NCI-H2107 treated with DMSO at 0.1 percent for 48 hours (cell line): ENCODE measurements around the gene NNT.
"Not testable (repeated sequence)": the region's sequence is repeated elsewhere in the genome, so short reads cannot be mapped to it uniquely, and the experiment has no call there.

Experiments used
- DNase-seq: peaks from one replicate; lab custom pipeline; 2025; ENCODE audit not compliant: unreplicated experiment; lab: John Stamatoyannopoulos, UW

The NNT gene

DNA sequence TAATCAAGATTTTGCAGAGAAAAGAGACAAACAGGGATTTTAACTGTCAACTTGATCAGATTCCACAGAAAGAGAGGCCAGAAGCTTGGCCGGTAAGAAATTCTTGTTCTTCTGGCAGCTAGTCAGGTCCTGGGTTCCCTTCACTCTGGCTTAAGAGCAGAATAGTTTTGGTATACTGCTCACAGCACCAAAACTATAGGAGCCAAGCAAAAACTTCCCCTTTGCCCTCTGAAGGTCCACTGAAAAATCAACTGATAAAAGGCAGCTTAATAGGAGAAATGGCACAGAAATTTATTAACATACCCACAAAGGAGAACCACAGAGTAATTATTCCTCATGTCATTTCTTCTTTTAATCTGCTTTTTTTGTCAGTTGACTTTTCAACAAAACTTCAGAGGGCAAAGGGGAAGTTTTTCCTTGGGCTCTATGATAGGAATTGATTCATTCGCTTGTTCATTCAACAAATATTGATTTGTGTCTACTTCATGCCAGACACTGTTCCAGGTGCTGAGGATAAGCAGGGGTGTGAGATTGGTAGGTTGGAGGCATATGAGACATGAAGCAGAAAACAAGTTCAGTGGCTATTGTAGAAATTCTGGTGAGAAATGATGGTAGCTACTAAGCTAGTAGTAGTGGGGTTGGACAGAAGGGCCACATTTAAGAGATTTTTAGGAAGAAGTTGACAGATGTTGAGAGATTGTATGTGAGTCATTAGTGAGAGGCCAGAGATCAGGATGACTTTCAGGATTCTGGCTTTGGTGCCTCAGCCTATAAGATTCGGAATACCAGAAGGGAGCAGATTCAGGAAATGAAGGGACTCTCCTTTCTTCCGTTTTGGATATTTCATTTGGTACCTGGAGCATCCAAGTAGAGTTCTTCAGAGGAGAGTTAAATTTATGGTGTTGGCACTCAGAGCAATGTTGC, 20.6 kb upstream of the NNT start:
- no peak for DNase-seq

DNA sequence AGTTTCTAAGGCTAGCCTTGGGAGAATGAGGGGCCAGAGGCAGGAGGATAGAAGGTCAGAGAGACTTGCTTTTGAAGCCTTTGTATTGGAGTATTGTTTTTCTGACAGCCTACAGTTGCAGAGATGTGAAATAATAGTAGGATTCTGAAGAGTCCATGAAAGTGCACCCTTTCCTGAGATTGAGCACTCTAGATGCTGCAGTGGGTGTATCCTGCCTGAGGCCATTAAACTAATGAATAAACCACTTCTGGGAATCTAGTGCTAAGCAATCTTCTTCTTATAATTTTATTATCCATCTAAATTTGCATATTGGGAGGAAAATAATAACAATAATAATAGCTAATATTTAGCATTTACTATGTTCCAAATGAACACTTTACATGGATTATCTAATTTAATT, 19.3 kb upstream of the NNT start:
- DNase-seq: no peak

DNA sequence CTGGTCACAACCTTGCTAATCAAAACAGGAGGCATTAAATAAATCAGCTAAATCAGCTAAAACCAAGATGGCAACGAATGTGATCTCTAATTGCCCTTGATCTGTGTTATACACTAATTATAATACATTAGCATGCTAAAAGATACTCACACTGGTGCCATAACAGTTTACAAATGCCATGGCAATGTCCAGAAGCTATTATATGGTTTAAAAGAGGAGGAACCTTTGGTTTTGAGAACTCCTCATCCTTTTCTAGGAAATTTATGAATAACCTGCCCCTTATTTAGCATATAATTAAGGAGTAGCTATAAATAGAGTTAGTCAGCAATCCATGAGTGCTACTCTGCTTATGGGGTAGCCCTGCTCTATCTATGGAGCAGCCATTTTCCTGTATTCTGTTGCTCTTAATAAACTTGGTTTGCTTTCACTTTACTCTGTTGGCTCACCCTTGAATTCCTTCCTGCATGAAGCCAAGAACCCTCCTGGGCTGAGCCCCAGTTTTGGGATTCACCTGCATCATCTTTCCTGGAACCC, 18.7 kb upstream of the NNT start:
- no peak for DNase-seq

DNA sequence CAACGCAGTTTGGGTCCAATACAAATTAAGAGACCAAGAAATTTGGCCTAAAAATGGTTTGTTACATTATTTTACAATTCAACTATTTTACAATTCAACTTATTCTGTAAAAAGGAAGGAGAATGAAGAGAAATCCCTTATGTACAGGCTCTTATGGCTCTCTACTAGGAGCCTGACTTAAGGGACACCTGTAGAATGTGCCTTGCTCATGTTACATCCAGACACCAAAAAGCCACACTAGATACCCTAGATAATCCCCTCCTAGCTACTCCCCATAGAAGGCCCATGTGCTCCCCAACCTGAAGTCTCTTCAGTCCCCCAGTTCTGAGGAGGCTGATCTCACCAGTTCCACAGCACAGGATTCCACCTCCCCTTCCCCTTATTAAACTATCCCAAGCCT, 14.1 kb upstream of the NNT start:
- DNase-seq: no peak

DNA sequence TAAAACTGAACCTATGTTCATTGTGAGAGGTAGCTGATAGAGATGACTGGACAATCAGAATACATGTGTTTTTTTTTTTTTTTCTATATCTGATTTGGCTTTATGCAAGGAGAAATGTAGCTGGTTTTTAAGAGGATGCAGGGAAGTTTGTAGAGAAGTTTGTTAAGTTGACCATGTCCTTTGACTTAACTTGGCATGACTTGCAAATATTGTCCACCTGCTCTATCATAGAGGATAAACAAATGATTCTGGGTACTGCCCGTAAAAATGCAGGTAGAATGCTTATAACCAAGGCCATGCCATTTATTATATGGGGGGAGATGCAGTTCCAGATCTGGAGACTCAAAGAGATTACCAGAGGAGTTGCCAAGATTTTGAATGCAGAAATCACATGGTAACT, 13.7 kb upstream of the NNT start:
- DNase-seq: no peak

DNA sequence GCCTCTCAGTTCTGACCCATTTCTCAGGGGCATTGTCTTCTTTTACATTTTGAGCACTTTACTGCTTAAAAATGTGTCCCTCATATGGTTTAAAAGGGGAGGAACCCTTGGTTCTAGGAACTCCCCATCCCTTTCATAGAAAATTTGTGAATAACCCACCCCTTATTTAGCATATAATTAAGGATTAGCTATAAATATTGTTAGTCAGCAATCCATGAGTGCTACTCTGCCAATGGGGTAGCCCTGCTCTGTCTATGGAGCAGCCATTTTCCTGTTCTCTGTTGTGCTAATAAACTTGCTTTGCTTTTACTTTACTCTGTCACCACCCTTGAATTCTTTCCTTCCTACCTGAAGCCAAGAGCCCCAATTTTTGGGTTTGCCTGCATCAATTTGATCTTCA, 12.3 kb upstream of the NNT start:
- no peak for DNase-seq

DNA sequence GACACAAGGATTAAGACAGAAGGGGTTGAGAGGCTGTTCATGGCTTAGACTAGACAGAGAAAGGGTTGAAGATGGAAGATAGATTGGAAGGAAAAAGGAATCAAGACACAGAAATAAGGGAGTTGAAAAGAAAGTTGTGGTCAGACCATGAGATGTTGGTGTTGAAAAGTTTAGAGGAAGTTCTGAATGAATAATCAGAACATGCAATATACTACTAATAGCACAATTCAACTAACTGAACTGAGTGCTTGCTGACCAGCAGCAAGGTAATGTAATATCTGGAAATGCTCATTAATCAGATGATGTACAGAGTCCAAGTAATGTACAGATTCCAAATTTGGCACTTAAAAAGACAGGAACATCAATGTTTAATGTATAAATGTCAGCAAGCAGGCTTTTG, 10.6 kb upstream of the NNT start:
- no peak for DNase-seq

DNA sequence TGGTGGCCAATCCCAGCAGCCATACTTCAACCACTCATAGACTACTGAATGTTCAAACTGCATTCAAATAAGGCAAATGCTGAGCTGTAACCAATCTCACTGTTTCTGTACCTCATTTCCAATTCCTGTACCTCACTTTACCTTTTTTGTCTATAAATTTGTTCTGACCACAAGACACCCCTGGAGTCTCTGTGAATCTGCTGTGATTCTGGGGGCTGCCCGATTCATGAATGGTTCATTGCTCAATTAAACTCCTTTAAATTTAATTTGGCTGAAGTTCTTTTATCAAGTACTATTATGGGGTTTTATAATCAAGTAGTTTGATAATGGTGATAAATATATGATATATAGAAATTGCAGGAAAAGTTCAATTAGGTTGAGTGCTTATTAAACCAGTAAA, 4.1 kb upstream of the NNT start:
- DNase-seq: not testable (repeated sequence)

DNA sequence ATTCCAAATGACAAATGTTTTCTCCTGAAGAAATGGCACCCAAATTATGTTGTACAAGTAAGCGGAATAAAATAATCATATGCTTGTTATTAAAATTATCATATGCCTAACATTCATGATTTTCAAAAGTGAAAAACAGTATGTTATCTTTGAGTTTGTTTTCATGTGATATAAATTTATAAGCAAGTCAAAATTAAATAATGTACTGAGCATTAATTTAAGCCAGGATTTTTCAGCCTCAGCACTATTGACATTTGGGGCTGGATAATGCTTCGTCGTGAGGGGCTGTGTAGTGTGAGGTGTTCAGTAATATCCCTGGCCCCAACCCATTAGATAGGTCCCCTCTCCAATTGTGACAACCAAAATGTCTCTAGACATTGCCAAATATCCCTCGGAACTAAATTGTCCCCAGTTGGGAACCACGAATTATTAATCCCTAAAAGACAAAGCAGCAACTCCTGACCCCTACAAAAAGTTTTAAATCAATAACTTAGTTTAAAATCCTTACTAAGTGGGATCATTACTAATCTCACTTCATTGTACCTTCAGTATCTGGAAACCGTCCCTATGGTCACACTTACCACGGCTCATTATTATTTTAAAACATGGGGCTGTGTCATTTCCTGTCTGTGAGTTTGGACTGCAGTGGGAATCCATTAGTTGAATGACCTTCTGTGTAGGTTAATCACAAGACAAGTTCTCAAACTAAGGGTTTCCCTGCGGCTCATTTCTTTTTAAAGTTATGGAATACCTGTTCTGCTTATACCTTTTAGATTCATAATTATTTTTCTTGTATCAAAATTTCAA, 1.3 kb upstream of the NNT start:
- peak; percentile 47 for DNase-seq

DNA sequence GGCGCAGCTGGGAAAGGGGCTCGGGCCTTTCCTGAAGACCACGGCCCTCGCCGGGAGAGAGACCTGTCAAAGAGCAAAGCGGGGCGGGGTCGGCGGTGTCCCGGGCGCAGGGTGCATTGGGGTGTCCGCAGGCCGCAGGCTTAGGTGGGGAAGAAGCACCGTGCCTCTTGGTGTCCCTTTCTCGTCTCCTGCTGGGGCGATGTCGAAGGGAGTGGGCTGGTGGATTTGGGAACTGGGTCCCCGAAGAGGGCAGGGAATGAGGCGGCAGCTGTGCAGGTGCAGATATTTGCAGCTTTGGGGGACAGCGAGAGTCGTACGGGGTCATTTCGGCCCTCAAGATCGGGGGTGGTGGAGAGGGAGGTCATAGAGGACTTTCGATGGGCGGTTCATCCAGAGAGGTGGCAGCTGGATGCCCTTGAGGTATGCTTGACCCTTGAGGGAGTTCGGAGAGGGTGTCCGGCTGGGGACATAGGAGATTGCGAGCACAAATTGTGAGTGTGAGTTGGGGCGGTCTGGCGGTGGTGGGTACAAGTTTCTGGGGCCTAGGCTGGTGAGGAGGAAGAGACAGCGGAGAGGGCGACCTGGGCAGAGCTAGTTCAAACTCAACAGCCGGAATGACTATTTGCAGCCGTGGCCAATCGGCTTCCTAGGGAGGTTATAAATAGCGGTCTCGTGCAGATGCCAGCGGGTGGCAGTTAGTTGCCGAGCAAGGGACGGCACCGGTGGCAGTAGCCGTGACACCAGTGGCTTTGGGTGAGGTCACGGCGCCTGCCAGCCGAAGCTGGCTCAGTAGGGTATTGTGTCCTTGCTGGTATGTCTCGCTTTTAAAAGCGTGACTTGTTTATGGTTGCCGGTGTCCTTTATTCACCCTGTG, 601 bp downstream of the NNT start:
- peak; percentile 96 for DNase-seq

DNA sequence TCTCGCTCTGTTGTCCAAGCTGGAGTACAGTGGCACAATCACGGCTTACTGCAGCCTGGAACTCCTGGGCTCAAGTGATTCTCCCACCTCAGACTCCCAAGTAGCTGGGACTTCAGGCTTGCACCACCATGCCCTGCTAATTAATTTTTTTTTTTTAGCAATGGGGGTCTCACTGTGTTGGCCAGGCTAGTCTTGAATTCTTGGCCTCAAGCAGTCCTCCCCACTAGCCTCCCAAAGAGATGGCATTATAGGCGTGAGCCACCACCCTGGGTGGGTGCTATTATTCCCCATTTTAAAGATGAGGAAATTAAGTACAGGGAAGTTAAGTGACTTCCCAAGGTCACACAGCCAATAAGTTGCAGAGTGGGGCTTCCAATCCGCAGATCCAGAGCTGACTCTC, 1.7 kb downstream of the NNT start:
- no peak for DNase-seq

DNA sequence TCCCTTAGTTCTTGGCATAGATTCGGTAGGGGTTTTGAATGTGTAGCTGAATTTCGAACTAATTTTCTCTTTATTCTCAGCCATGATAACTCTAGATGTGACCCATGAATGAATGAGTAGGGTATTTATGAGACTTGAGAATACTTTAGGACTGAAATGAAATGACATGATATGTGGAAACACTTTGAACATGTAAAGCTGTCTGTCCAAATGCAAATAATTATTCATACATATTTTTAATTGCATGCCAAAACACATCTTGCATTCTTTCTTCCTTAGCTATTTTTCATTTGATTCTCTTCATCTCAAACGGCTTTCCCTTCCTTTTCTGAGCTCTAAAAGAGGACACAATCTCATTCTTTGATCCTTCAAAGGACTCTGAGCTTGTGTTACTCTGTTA, 3.4 kb downstream of the NNT start:
- DNase-seq: no peak

DNA sequence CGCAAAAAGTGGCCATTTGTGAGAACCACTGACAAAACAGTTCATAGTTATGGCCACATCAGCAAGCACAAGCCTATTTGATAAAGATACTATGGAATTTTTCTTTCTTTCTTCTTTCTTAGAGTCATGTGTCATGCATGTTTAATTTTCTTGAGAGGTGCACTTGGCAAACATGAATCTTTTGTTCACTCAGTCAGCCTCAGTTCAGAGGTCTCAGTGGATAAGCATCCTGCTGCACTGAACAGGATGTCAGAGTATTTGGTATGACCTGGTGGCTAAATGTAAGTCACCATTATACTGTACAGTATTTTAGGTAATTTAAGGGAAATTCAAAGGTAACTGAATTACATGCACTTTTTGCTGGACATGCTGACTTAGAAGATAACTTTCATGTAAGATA, 5.4 kb downstream of the NNT start:
- DNase-seq: no peak

DNA sequence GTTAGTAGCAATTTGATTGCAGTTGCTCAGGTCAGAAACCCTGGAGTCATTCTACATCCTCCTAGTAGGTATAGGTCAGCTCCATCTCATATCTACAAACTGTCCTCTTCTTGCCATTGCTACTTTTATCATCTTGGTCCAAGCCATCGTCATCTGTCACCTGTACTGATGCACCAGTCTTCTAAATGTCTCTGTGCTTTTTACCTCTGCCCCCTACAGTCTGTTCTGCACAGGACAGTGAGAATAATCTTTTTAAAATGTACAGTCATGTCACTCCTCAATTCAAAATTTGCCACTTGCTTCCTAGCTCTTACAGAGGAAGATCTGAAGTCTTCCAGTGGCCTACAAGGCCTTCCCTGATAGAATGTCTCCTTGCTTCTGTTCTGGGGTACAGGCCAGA, 6.8 kb downstream of the NNT start:
- no peak for DNase-seq

DNA sequence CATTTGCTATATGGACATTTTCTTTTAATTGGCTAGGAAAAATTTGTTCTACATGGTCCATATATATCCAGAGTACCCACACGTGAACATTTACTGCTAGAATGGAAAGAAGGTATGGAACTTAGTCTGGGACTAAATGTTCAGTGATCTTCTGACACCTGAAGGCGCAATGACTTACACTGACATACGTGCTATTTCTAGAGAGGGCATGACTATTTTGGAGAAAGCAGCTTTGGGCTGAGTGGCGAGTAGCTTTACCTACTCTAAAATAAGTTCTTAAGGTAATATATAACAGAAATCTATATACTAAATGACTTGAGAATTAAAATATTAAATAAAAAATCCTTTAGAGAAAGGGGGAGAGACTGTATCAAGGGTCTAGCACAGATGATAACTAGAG, 10.4 kb downstream of the NNT start:
- DNase-seq: no peak

DNA sequence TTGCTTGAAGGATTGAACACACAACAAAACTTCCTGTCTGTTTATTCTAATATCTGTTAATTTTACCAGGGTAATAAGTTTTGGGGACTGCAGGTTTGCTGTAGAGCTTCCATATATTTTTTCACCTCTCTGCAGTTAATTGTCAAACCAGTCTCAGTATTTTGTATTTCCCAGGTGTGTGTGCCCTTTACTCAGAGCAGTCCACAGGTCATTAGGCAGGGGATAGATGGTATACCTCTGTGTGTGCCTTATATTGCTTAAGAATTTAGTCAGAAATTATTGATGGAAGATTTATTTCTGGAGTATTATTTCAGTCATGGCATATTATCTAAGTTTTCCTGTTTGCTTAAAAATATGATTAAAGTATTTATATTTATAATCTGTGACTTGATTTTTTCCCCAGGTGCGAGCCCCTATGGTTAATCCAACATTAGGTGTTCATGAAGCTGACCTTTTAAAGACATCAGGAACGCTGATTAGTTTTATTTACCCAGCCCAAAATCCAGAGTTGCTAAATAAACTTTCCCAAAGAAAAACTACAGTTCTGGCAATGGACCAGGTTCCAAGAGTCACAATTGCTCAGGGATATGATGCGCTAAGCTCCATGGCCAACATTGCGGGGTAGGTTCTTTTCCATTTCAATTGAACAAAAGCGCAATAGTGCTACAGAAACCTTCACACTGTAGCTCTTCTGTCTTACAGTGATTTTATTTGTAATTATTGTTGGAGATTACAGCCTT, 12.6 kb downstream of the NNT start:
- DNase-seq: no peak

DNA sequence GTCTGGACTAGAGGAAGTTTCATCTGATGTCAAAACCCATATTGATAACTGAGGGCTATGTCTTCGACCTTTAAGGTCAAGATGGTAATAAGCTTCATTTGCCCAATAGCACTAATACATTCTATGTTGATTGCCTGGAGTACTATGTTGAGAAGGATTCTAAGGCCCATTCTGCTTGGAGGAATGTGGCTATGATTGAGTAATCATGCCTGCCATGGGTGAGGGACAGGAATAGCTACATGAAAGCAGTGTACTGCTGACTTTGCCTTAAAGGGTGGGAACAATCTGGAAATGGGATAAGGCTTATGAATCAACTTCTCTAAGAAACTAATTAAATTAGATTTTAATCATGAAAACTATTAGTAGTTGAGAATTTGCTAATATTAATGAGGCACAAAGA, 13.6 kb downstream of the NNT start:
- DNase-seq: no peak

DNA sequence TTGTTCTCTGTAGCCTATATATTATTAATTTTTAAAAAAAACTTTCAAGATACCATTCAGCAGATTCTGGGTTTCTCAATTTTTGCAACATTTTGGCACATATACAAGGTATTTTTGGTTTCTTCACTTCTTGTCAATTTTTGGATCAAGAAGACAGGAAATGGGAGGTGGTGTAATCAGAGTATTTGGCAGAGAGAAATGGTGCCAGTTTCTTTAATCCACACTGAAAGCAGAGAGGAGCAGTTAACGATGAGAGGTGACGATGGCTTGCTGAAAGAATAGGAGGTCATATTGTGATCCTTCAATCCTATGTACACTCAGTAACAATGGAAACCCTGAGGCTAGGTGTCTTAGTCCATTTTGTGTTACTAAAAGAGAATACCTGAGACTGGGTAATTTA, 16.4 kb downstream of the NNT start:
- no peak for DNase-seq

DNA sequence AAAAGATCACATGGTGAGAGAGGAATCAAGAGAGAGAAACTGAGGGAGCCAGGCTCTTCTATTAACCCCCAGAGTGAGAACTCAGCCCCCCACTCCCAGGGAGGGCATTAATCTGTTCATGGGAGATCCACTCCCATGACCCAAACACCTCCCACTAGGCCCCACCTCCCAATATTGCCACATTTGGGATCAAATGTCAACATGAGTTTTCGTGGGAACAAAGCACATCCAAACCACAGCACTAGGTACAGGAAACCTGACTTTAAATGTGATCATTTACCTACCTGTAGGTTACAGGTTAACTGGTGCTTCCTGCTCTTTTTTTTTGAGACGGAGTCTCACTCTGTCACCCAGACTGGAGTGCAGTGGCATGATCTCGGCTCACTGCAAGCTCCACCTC, 16.9 kb downstream of the NNT start:
- no peak for DNase-seq

DNA sequence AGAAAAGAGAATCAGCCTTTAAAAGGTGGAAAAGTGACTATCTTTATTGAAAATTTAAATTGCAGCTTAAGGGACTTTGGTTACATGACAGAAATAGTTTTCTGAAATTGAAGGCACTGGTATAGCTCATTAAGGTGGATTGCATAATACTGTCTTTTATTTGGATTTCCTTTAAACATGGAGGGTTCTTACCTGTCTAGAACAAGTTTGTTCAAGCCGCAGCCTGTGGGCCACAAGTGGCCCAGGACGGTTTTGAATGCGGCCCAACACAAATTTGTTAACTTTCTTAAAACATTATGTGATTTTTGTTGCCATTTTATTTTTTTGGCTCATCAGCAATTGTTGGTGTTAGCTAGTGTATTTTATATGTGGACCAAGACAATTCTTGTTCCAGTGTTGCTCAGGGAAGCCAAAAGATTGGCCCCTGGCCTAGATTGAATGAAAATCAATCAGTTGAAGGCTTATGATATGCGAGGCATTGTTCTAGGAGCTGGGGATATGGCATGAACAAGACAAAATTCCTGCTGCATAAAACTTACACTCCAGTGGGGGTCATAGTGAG, 18.0 kb downstream of the NNT start:
- DNase-seq: no peak
